B cell (primary cell): Measurements from ENCODE around the gene SFXN1.

ENCODE experiments used
- CTCF ChIP-seq: fragments of 200-600 bp; IDR thresholded peaks from one replicate; pipeline ENCODE4 v1.8.0; 2022; ENCODE audit warnings: antibody characterized with exemption, mild to moderate bottlenecking
- EZH2 ChIP-seq: IDR thresholded peaks from 2 replicates; pipeline ENCODE4 v1.6.1; 2012; ENCODE audit warnings: borderline replicate concordance, low read depth, mild to moderate bottlenecking, moderate library complexity, low read length; ENCODE audit not compliant: insufficient read depth, poor library complexity, severe bottlenecking

GRCh38 chr5:175542966-175543235 is 64.5 kb downstream of the SFXN1 start:
- TF ChIP-seq CTCF (no peak), EZH2 (no peak)
